Measurements from ENCODE around the gene SH3BP5. TPM values are rescaled to one million over a fixed set of nuclear protein-coding genes. Genes with fewer than 3 reads are reported as not detected.

The SH3BP5 gene
- total and polyA plus RNA-seq, 2 donors (not counting 1 experiment from before 2014, with no cell fraction given) = 76.6 to 92.3 TPM

DNA sequence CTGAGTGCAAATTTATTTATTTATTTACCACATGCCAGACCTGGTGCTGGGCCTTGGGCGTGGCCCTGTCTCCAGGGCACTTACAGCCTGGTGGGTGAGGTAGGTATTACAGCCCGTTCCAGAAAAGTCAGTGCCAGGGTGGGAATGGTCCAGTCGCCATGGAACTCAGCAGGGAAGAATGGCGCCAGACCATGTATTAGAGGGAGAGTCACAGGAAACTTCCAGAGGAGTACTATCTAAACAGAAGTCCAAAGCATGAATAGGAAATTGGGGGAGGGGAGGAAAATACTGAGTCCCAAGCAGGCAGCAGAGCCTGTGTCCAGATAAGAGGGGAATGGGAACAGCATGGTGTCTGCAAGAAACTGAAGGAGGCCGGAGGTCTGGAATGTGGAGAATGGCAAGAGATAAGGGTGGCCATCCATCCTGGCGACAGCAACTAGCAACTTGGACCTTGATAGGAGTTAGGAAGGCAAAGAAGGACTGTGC, 27.0 kb downstream of the SH3BP5 start:
- peak overlapping the region; percentile 93 for H3K27ac Mint-ChIP-seq
- intact Hi-C loops (cut with micrococcal nuclease) = no loop called here
- Histone ChIP-seq H3K79me2 (ENCODE audit: control insufficient read depth, insufficient read depth, low read length) (peaks cover 98% of the 10 kb centered on the region), H2AFZ (ENCODE audit: insufficient read depth, low read depth, low read length, poor library complexity, severe bottlenecking) (no peak overlapping the region), H3K4me3 (ENCODE audit: control extremely low read depth in 1 of 5, extremely low read depth in 1 of 5, insufficient read depth in 1 of 5, low read depth in 2 of 5, low read length in 4 of 5) (no peak overlapping the region), H3K9me3 (ENCODE audit: control extremely low read depth in 1 of 3, control insufficient read depth in 2 of 3, insufficient read depth in 1 of 3, low read length in 2 of 3) (peaks cover 0 to 10% (median 0%) of the 10 kb centered on the region in 3 donors), H4K20me1 (ENCODE audit: control insufficient read depth, insufficient read depth, low read length, poor library complexity, severe bottlenecking) (peaks cover 75% of the 10 kb centered on the region), H3K27ac (ENCODE audit: low read length in 2 of 2) (peak overlapping the region in 1 of 2 donors; percentile 59), H3K4me2 (replicated peaks; ENCODE audit: low read depth, low read length, poor library complexity, severe bottlenecking) (peak overlapping the region; percentile 1), H3K27me3 (replicated peaks in 1 of 4; ENCODE audit: control extremely low read depth in 1 of 4, control insufficient read depth in 3 of 4, insufficient read depth in 4 of 4, low read length in 3 of 4) (no peaks in the 10 kb centered on the region), H3K9ac (ENCODE audit: low read length) (no peak overlapping the region), H3K4me1 (ENCODE audit: control insufficient read depth in 2 of 2, insufficient read depth in 2 of 2, low read length in 2 of 2) (peaks cover 82 to 88% of the 10 kb centered on the region in 2 donors), H3K36me3 (replicated peaks in 1 of 2; ENCODE audit: control extremely low read depth in 1 of 2, control insufficient read depth in 1 of 2, extremely low read depth in 1 of 2, insufficient read depth in 2 of 2, low read length in 1 of 2) (peaks cover 3 to 57% of the 10 kb centered on the region in 2 experiments)
- H3K27me3 Mint-ChIP-seq = no peaks in the 10 kb centered on the region
- no peak for TF ChIP-seq EZH2 (IDR thresholded peaks at IDR 0.05; ENCODE audit: borderline replicate concordance, insufficient read depth, low read depth, low read length, poor library complexity, severe bottlenecking)
- TF ChIP-seq, protein P1, sequence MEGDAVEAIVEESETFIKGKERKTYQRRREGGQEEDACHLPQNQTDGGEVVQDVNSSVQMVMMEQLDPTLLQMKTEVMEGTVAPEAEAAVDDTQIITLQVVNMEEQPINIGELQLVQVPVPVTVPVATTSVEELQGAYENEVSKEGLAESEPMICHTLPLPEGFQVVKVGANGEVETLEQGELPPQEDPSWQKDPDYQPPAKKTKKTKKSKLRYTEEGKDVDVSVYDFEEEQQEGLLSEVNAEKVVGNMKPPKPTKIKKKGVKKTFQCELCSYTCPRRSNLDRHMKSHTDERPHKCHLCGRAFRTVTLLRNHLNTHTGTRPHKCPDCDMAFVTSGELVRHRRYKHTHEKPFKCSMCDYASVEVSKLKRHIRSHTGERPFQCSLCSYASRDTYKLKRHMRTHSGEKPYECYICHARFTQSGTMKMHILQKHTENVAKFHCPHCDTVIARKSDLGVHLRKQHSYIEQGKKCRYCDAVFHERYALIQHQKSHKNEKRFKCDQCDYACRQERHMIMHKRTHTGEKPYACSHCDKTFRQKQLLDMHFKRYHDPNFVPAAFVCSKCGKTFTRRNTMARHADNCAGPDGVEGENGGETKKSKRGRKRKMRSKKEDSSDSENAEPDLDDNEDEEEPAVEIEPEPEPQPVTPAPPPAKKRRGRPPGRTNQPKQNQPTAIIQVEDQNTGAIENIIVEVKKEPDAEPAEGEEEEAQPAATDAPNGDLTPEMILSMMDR (IDR thresholded peaks at IDR 0.05) = peak; percentile 46
- H3K9me3 Mint-ChIP-seq (ENCODE audit: insufficient read depth) = no peaks in the 10 kb centered on the region
- H3K4me3 Mint-ChIP-seq = peak overlapping the region; percentile 13
- ChIA-PET POLR2A (interaction anchor here (1.3 kb wide), 1 partner anchor 33 kb away, joined by 4 read pairs; no protein-coding TSS in a partner anchor), CTCF (interaction anchor here (0.6 to 1.7 kb wide), 5 partner anchors 10 to 296 kb away, joined by 3 to 6 read pairs (median 4); partner anchors contain the start of genes BTD, HACL1 and SH3BP5)
- DNase-seq (no peak), ATAC-seq (ENCODE audit: low read depth) (no peak)
- peaks cover 86% of the 10 kb centered on the region for H3K4me1 Mint-ChIP-seq
- WGBS (ENCODE audit: insufficient coverage) = 93% methylated on average over 6 of the region's 6 CpGs

DNA sequence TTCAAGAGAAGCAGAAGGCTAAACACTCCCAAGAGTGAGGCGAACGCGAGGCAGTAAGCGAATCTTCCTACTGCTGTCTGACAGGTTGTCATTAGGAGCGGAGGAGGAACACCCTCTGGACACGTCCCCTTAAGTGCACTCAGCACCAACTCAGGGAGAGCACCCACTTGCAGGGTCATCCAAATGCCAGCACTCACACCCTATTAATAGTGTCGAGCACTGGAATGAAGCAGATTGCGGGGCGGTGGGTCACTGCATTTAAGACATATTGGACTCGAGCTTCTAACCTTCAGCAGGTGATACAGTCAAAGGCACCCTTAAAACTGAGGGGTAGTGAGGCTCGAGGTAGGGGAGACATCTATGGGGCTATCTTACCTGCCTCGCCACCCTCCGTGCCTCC, 28.7 kb downstream of the SH3BP5 start:
- no peak for ATAC-seq (ENCODE audit: low read depth)
- Histone ChIP-seq H3K27me3 (replicated peaks in 1 of 4; ENCODE audit: control extremely low read depth in 1 of 4, control insufficient read depth in 3 of 4, insufficient read depth in 4 of 4, low read length in 3 of 4) (no peaks in the 10 kb centered on the region), H3K36me3 (replicated peaks in 1 of 2; ENCODE audit: control extremely low read depth in 1 of 2, control insufficient read depth in 1 of 2, extremely low read depth in 1 of 2, insufficient read depth in 2 of 2, low read length in 1 of 2) (peaks cover 3 to 50% of the 10 kb centered on the region in 2 experiments), H3K4me2 (replicated peaks; ENCODE audit: low read depth, low read length, poor library complexity, severe bottlenecking) (peak overlapping the region; percentile 60), H2AFZ (ENCODE audit: insufficient read depth, low read depth, low read length, poor library complexity, severe bottlenecking) (no peak overlapping the region), H3K79me2 (ENCODE audit: control insufficient read depth, insufficient read depth, low read length) (peaks cover 98% of the 10 kb centered on the region), H3K27ac (ENCODE audit: low read length in 2 of 2) (peak overlapping the region in 1 of 2 donors; percentile 63), H3K4me3 (ENCODE audit: control extremely low read depth in 1 of 5, extremely low read depth in 1 of 5, insufficient read depth in 1 of 5, low read depth in 2 of 5, low read length in 4 of 5) (no peak overlapping the region), H3K9me3 (ENCODE audit: control extremely low read depth in 1 of 3, control insufficient read depth in 2 of 3, insufficient read depth in 1 of 3, low read length in 2 of 3) (peaks cover 0 to 10% (median 0%) of the 10 kb centered on the region in 3 donors), H3K9ac (ENCODE audit: low read length) (no peak overlapping the region), H3K4me1 (ENCODE audit: control insufficient read depth in 2 of 2, insufficient read depth in 2 of 2, low read length in 2 of 2) (peaks cover 80 to 85% of the 10 kb centered on the region in 2 donors), H4K20me1 (ENCODE audit: control insufficient read depth, insufficient read depth, low read length, poor library complexity, severe bottlenecking) (peaks cover 74% of the 10 kb centered on the region)
- Mint-ChIP-seq H3K4me1 (peaks cover 82% of the 10 kb centered on the region), H3K9me3 (ENCODE audit: insufficient read depth) (no peaks in the 10 kb centered on the region), H3K27me3 (no peaks in the 10 kb centered on the region), H3K4me3 (peak overlapping the region; percentile 59), H3K27ac (peak overlapping the region; percentile 88)
- ChIA-PET POLR2A (no interaction called here), CTCF (interaction anchor here (0.9 to 1.5 kb wide), 5 partner anchors 9 to 74 kb away, joined by 3 to 8 read pairs (median 4); partner anchors contain the start of gene SH3BP5)
- no peak for DNase-seq
- TF ChIP-seq, protein P1 (IDR thresholded peaks at IDR 0.05) = no peak
- no peak for TF ChIP-seq EZH2 (IDR thresholded peaks at IDR 0.05; ENCODE audit: borderline replicate concordance, insufficient read depth, low read depth, low read length, poor library complexity, severe bottlenecking)
- intact Hi-C loops (cut with micrococcal nuclease) = no loop called here
- 93% methylated on average over 9 of the region's 13 CpGs for whole genome bisulfite sequencing (ENCODE audit: insufficient coverage)

Measured in B cell (primary cell).